Immature natural killer cell (primary cell): Measurements from ENCODE around the gene TUBG1. TPM values are rescaled to one million over a fixed set of nuclear protein-coding genes. Genes with fewer than 3 reads are reported as not detected.

ENCODE experiments used
- DNase-seq, 3 donors: peaks; one replicate each; pipeline ENCODE4 v3.0.0; 2022; ENCODE audit warnings: mixed read lengths in 1 of 3
- H3K27ac Mint-ChIP-seq, 6 donors: one replicate each; pipeline ENCODE4 v1.8.0; 2020; ENCODE audit warnings: mixed read lengths in 6 of 6, mild to moderate bottlenecking in 5 of 6, inconsistent platforms in 4 of 6, moderate library complexity in 3 of 6
- H3K27me3 Mint-ChIP-seq, 3 donors: one replicate each; pipeline ENCODE4 v1.8.0; 2020 to 2021; ENCODE audit warnings: low read depth in 3 of 3, mild to moderate bottlenecking in 3 of 3, mixed read lengths in 3 of 3, moderate library complexity in 3 of 3, inconsistent platforms in 1 of 3
- H3K36me3 Mint-ChIP-seq, 3 donors: one replicate each; pipeline ENCODE4 v1.8.0; 2020; ENCODE audit warnings: mixed read lengths in 3 of 3, inconsistent platforms in 2 of 3, mild to moderate bottlenecking in 2 of 3
- H3K4me1 Mint-ChIP-seq, 2 donors: one replicate each; pipeline ENCODE4 v1.8.0; 2020; ENCODE audit warnings: inconsistent platforms in 2 of 2, mild to moderate bottlenecking in 2 of 2, mixed read lengths in 2 of 2, moderate library complexity in 1 of 2
- H3K4me3 Mint-ChIP-seq, 5 donors: one replicate each; pipeline ENCODE4 v1.8.0; 2020; ENCODE audit warnings: mild to moderate bottlenecking in 5 of 5, mixed read lengths in 5 of 5, inconsistent platforms in 3 of 5, moderate library complexity in 3 of 5
- H3K9me3 Mint-ChIP-seq, 6 donors: one replicate each; pipeline ENCODE4 v1.8.0; 2020; ENCODE audit warnings: mild to moderate bottlenecking in 6 of 6, mixed read lengths in 6 of 6, inconsistent platforms in 4 of 6, moderate library complexity in 3 of 6
- polyA plus RNA-seq, 3 donors: library from polyadenylated mRNA; unstranded; fragments of 300-500 nt; fragmentation: Illumina TruSeq; gene quantifications; one replicate each; pipeline ENCODE4 v1.2.3, GENCODE V29; 2021

Gene TUBG1
- polyA plus RNA-seq, 3 donors from 2014 or later: 6.0 to 16.9 (median 10.9) TPM

- Mint-ChIP-seq H3K36me3 (peaks cover 9 to 28% (median 12%) of the 10 kb centered on the region in 3 donors), H3K27me3 (peaks cover 8 to 17% (median 11%) of the 10 kb centered on the region in 3 donors), H3K9me3 (no peaks in the 10 kb centered on the region), H3K27ac (peak overlapping the region in 3 of 6 donors; percentile 71 to 98 (median 74)), H3K4me3 (peak overlapping the region; percentile 32 to 98 (median 56)), H3K4me1 (peaks cover 35 to 41% of the 10 kb centered on the region in 2 donors)
- no peak for DNase-seq
These were observed 41.0 kb upstream of the TUBG1 start for GRCh38 chr17:42568341-42569111.

- H3K9me3 Mint-ChIP-seq: no peaks in the 10 kb centered on the region
- peak overlapping the region in 1 of 6 donors; percentile 30 for H3K27ac Mint-ChIP-seq
- DNase-seq: no peak
- no peak overlapping the region for H3K4me3 Mint-ChIP-seq
- H3K27me3 Mint-ChIP-seq: peaks cover 3 to 15% (median 5%) of the 10 kb centered on the region in 3 donors
- peaks cover 15 to 31% (median 16%) of the 10 kb centered on the region in 3 donors for H3K36me3 Mint-ChIP-seq
- peaks cover 33 to 50% of the 10 kb centered on the region in 2 donors for H3K4me1 Mint-ChIP-seq
These were observed 37.9 kb upstream of the TUBG1 start for GRCh38 chr17:42571435-42572225.

DNA sequence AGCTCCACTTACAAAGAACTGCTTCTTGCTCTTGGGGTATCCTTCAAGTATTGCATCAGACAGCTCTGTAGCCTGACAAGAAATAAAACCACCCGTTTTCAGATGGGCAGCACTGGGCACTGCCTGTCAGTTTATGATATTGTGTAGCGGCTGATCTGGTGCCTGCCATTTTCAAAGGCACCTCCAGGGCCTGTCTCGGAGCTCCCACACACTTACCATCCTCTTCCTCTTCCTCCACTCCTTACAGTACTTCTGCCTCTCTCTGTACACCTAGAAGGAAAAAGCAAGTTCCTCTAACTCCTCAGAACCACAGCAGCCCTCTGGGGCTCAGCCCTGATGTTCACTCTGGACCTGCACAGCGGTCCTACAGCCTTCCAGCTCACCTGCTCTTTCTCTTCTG is 36.4 kb upstream of the TUBG1 start:
- peaks cover 15 to 28% (median 16%) of the 10 kb centered on the region in 3 donors for H3K36me3 Mint-ChIP-seq
- H3K4me3 Mint-ChIP-seq: no peak overlapping the region
- peaks cover 37 to 56% of the 10 kb centered on the region in 2 donors for H3K4me1 Mint-ChIP-seq
- no peak for DNase-seq
- no peaks in the 10 kb centered on the region for H3K9me3 Mint-ChIP-seq
- H3K27ac Mint-ChIP-seq: peak overlapping the region in 3 of 6 donors; percentile 44 to 63 (median 56)
- H3K27me3 Mint-ChIP-seq: peaks cover 0 to 9% (median 2%) of the 10 kb centered on the region in 3 donors

GRCh38 chr17:42574463-42574862 is 35.0 kb upstream of the TUBG1 start:
- Mint-ChIP-seq H3K27me3 (peaks cover 0 to 8% (median 2%) of the 10 kb centered on the region in 3 donors), H3K4me3 (no peak overlapping the region), H3K9me3 (no peaks in the 10 kb centered on the region), H3K4me1 (peaks cover 35 to 53% of the 10 kb centered on the region in 2 donors), H3K27ac (no peak overlapping the region), H3K36me3 (peaks cover 15 to 25% (median 16%) of the 10 kb centered on the region in 3 donors)
- no peak for DNase-seq

GRCh38 chr17:42577140-42577531 is 32.3 kb upstream of the TUBG1 start:
- no peaks in the 10 kb centered on the region for H3K9me3 Mint-ChIP-seq
- peaks cover 9 to 15% (median 14%) of the 10 kb centered on the region in 3 donors for H3K36me3 Mint-ChIP-seq
- H3K27ac Mint-ChIP-seq: peak overlapping the region in 5 of 6 donors; percentile 42 to 98 (median 85)
- H3K4me3 Mint-ChIP-seq: peak overlapping the region; percentile 96 to 100 (median 99)
- peaks cover 0 to 8% (median 2%) of the 10 kb centered on the region in 3 donors for H3K27me3 Mint-ChIP-seq
- DNase-seq: no peak
- H3K4me1 Mint-ChIP-seq: peaks cover 35 to 53% of the 10 kb centered on the region in 2 donors

DNA sequence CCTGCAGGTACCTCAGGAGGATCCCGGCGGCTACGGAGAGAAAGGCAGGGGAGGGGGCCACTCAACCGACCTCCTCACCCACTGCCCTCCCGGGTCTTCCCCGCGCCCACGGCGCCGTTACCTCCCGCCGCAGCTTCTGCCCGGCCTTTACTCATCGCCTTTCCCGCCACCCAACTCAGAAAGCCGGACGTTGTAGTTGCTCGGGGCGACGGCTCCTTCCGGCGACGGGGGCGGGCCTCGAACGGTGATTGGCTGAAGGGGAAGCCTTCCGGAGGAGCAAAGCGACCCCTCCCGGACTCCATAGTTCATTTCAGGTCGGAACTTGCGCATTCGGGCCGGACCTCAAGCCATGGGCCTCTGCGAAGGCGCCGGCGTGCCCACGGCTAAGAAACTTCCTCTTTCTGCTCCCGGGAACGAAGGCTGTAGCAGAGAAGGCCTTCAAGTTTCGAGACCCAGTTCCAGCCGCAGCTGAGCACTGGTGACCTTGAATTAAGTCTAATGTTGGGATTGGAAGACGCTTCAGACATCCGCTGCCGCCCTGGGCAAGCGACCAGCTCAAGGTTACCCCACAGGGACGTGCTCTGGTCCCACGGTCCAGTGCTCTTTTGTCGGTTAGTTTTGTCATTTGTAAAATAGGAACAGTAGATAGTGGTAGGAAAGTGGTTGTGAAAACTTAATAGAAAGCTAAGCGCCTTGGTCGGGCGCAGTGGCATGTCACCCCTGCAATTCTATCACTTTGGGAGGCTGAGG is 31.8 kb upstream of the TUBG1 start, which contains the start of gene PSMC3IP:
Gene PSMC3IP (minus strand): TSS at position 198 of the 750 bp plus-strand sequence. CDS start 43 bp downstream, at position 155.
- no peaks in the 10 kb centered on the region for H3K9me3 Mint-ChIP-seq
- H3K4me3 Mint-ChIP-seq: peak within 1 kb of the TSS; percentile 96 to 100 (median 99)
- DNase-seq: peak; percentile 88 to 90 (median 89)
- peaks cover 35 to 51% of the 10 kb centered on the region in 2 donors for H3K4me1 Mint-ChIP-seq
- peaks cover 0 to 8% (median 0%) of the 10 kb centered on the region in 3 donors for H3K27me3 Mint-ChIP-seq
- peaks cover 9 to 17% (median 14%) of the 10 kb centered on the region in 3 donors for H3K36me3 Mint-ChIP-seq
- H3K27ac Mint-ChIP-seq: peak within 1 kb of the TSS; percentile 89 to 98 (median 98)

DNA sequence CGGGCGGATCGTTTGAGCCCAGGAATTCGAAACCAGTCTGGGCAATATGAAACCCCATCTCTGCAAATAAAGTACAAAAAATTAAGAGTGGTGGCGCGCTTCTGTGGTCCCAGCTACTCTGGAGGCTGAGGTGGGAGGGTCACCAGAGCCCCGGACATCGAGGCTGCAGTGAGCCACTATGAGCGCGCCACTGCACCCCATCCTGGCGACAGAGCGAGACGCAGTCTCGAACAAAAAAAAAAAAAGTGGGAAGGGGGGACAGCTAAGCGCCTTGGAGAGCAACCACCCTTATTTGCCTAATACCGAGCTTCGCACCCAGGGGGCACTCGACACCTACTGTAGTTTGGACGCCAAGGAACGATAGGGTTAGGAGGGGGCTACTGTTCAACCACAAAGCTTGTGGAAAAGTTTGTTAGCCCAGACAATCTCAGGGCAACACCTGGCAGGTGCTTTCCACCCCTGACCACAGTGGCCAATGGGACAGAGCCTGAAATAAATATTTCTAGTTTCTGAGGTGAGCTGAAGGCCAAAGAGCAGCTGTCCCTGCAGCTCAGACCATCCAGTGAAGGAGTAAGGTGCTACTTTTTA is 31.1 kb upstream of the TUBG1 start:
- Mint-ChIP-seq H3K27ac (peak overlapping the region; percentile 89 to 98 (median 98)), H3K27me3 (peaks cover 0 to 7% (median 0%) of the 10 kb centered on the region in 3 donors), H3K4me3 (peak overlapping the region; percentile 96 to 100 (median 99)), H3K9me3 (no peaks in the 10 kb centered on the region), H3K4me1 (peaks cover 33 to 44% of the 10 kb centered on the region in 2 donors), H3K36me3 (peaks cover 6 to 18% (median 7%) of the 10 kb centered on the region in 3 donors)
- DNase-seq: peak; percentile 50 to 55 (median 53)

- Mint-ChIP-seq H3K4me1 (peaks cover 30 to 36% of the 10 kb centered on the region in 2 donors), H3K4me3 (peak overlapping the region in 3 of 5 donors; percentile 30 to 44 (median 33)), H3K36me3 (peaks cover 0 to 20% (median 3%) of the 10 kb centered on the region in 3 donors), H3K9me3 (no peaks in the 10 kb centered on the region), H3K27me3 (peaks cover 0 to 5% (median 0%) of the 10 kb centered on the region in 3 donors), H3K27ac (peak overlapping the region in 4 of 6 donors; percentile 10 to 80 (median 51))
- no peak for DNase-seq
These were observed 29.5 kb upstream of the TUBG1 start for GRCh38 chr17:42579794-42580551.

- no peak for DNase-seq
- Mint-ChIP-seq H3K36me3 (peaks cover 0 to 32% (median 11%) of the 10 kb centered on the region in 3 donors), H3K27ac (no peak overlapping the region), H3K9me3 (no peaks in the 10 kb centered on the region), H3K4me1 (peaks cover 20% of the 10 kb centered on the region in 2 donors), H3K4me3 (no peak overlapping the region), H3K27me3 (peaks cover 0 to 3% (median 0%) of the 10 kb centered on the region in 3 donors)
These were observed 27.7 kb upstream of the TUBG1 start for GRCh38 chr17:42581744-42582270.

GRCh38 chr17:42584880-42585279 is 24.6 kb upstream of the TUBG1 start:
- no peak for DNase-seq
- Mint-ChIP-seq H3K4me3 (no peak overlapping the region), H3K36me3 (peaks cover 6 to 45% (median 17%) of the 10 kb centered on the region in 3 donors), H3K27me3 (no peaks in the 10 kb centered on the region), H3K9me3 (no peaks in the 10 kb centered on the region), H3K4me1 (peaks cover 0 to 4% of the 10 kb centered on the region in 2 donors), H3K27ac (peak overlapping the region in 1 of 6 donors; percentile 63)

GRCh38 chr17:42585353-42585752 is 24.1 kb upstream of the TUBG1 start:
- Mint-ChIP-seq H3K9me3 (no peaks in the 10 kb centered on the region), H3K27me3 (no peaks in the 10 kb centered on the region), H3K27ac (peak overlapping the region in 1 of 6 donors; percentile 14), H3K4me3 (no peak overlapping the region), H3K36me3 (peaks cover 6 to 45% (median 17%) of the 10 kb centered on the region in 3 donors), H3K4me1 (peaks cover 0 to 4% of the 10 kb centered on the region in 2 donors)
- DNase-seq: no peak
